Effector memory CD4-positive, alpha-beta T cell (primary cell): ENCODE data around the gene IQGAP1.
"Not testable (repeated sequence)": the region's sequence is repeated elsewhere in the genome, so short reads cannot be mapped to it uniquely, and the experiment has no call there.

Experiments
- DNase-seq, 3 donors: peaks; one replicate each; pipeline ENCODE4 v3.0.0-alpha.2; 2020
- H3K27ac ChIP-seq: 2 replicates; pipeline ENCODE4 v1.7.0; 2013; ENCODE audit warnings: mild to moderate bottlenecking, low read length, moderate library complexity; ENCODE audit not compliant: insufficient read depth, poor library complexity, severe bottlenecking
- H3K27me3 ChIP-seq: replicated peaks from 2 replicates; pipeline ENCODE4 v1.7.0; 2013; ENCODE audit warnings: mild to moderate bottlenecking, low read length; ENCODE audit not compliant: insufficient read depth, control insufficient read depth, poor library complexity, severe bottlenecking
- H3K36me3 ChIP-seq: 2 replicates; pipeline ENCODE4 v1.7.0; 2013; ENCODE audit warnings: mild to moderate bottlenecking, low read length, moderate library complexity; ENCODE audit not compliant: control insufficient read depth, insufficient read depth
- H3K4me1 ChIP-seq: 2 replicates; pipeline ENCODE4 v1.7.0; 2013; ENCODE audit warnings: low read length, mild to moderate bottlenecking; ENCODE audit not compliant: control insufficient read depth, insufficient read depth, poor library complexity, severe bottlenecking
- H3K4me3 ChIP-seq: 2 replicates; pipeline ENCODE4 v1.7.0; 2013; ENCODE audit warnings: low read length, low read depth, mild to moderate bottlenecking; ENCODE audit not compliant: insufficient read depth, poor library complexity, severe bottlenecking
- H3K9me3 ChIP-seq: 2 replicates; pipeline ENCODE4 v1.7.0; 2013; ENCODE audit warnings: mild to moderate bottlenecking, low read length, moderate library complexity; ENCODE audit not compliant: control insufficient read depth

The IQGAP1 gene

GRCh38 chr15:90407336-90407735 lies 19.3 kb downstream of the IQGAP1 start:
- H3K9me3 ChIP-seq, result no peaks in the 10 kb centered on the region
- no peak overlapping the region for H3K27ac ChIP-seq
- no peaks in the 10 kb centered on the region for H3K36me3 ChIP-seq
- H3K27me3 ChIP-seq, result no peaks in the 10 kb centered on the region
- DNase-seq, result no peak
- no peak overlapping the region for H3K4me3 ChIP-seq
- H3K4me1 ChIP-seq, result peaks cover 10% of the 10 kb centered on the region

- Histone ChIP-seq H3K36me3 (no peaks in the 10 kb centered on the region), H3K27me3 (no peaks in the 10 kb centered on the region), H3K4me1 (peaks cover 13% of the 10 kb centered on the region), H3K4me3 (no peak overlapping the region), H3K9me3 (no peaks in the 10 kb centered on the region), H3K27ac (no peak overlapping the region)
- DNase-seq, result no peak
These were observed 19.9 kb downstream of the IQGAP1 start for GRCh38 chr15:90407871-90408317.

GRCh38 chr15:90408657-90409056 lies 20.6 kb downstream of the IQGAP1 start:
- no peak for DNase-seq
- H3K27me3 ChIP-seq, result no peaks in the 10 kb centered on the region
- H3K36me3 ChIP-seq, result no peaks in the 10 kb centered on the region
- H3K4me3 ChIP-seq, result no peak overlapping the region
- no peak overlapping the region for H3K27ac ChIP-seq
- H3K9me3 ChIP-seq, result no peaks in the 10 kb centered on the region
- peaks cover 16% of the 10 kb centered on the region for H3K4me1 ChIP-seq

- H3K4me3 ChIP-seq, DNase-seq, H3K27ac ChIP-seq, H3K9me3 ChIP-seq, H3K27me3 ChIP-seq, H3K36me3 ChIP-seq: not testable (repeated sequence)
- H3K4me1 ChIP-seq, result peaks cover 19% of the 10 kb centered on the region
These were observed 21.5 kb downstream of the IQGAP1 start for GRCh38 chr15:90409587-90409986.

GRCh38 chr15:90410316-90410715 lies 22.3 kb downstream of the IQGAP1 start:
- not testable (repeated sequence) for H3K27ac ChIP-seq, H3K9me3 ChIP-seq, H3K27me3 ChIP-seq, DNase-seq, H3K4me3 ChIP-seq, H3K36me3 ChIP-seq
- H3K4me1 ChIP-seq, result peaks cover 22% of the 10 kb centered on the region

GRCh38 chr15:90411176-90411575 lies 23.1 kb downstream of the IQGAP1 start:
- no peaks in the 10 kb centered on the region for H3K27me3 ChIP-seq
- H3K4me3 ChIP-seq, result no peak overlapping the region
- H3K9me3 ChIP-seq, result no peaks in the 10 kb centered on the region
- H3K36me3 ChIP-seq, result no peaks in the 10 kb centered on the region
- no peak for DNase-seq
- H3K4me1 ChIP-seq, result peaks cover 22% of the 10 kb centered on the region
- no peak overlapping the region for H3K27ac ChIP-seq

- no peak for DNase-seq
- H3K9me3 ChIP-seq, result no peaks in the 10 kb centered on the region
- peaks cover 19% of the 10 kb centered on the region for H3K4me1 ChIP-seq
- no peak overlapping the region for H3K4me3 ChIP-seq
- H3K27ac ChIP-seq, result no peak overlapping the region
- H3K36me3 ChIP-seq, result no peaks in the 10 kb centered on the region
- H3K27me3 ChIP-seq, result no peaks in the 10 kb centered on the region
These were observed 24.5 kb downstream of the IQGAP1 start for GRCh38 chr15:90412356-90413194.

- Histone ChIP-seq H3K36me3 (no peaks in the 10 kb centered on the region), H3K9me3 (no peaks in the 10 kb centered on the region), H3K27me3 (no peaks in the 10 kb centered on the region), H3K27ac (no peak overlapping the region), H3K4me1 (peaks cover 25% of the 10 kb centered on the region), H3K4me3 (no peak overlapping the region)
- no peak for DNase-seq
These were observed 25.7 kb downstream of the IQGAP1 start for GRCh38 chr15:90413411-90414379.

GRCh38 chr15:90414408-90415028 lies 26.5 kb downstream of the IQGAP1 start:
- H3K4me1 ChIP-seq, result peaks cover 31% of the 10 kb centered on the region
- H3K27me3 ChIP-seq, result no peaks in the 10 kb centered on the region
- DNase-seq, result no peak
- H3K36me3 ChIP-seq, result no peaks in the 10 kb centered on the region
- no peaks in the 10 kb centered on the region for H3K9me3 ChIP-seq
- H3K27ac ChIP-seq, result no peak overlapping the region
- no peak overlapping the region for H3K4me3 ChIP-seq
